Activated CD4-positive, alpha-beta T cell treated with anti-CD3 and anti-CD28 coated beads, Interleukin-2, amount 50 U/mL, for 48 hours (primary cell): ENCODE measurements around the gene MECP2.
A peak's percentile ranks its signal among the peaks of the same experiment; 100 is the strongest.
"Not testable (repeated sequence)": the region's sequence is repeated elsewhere in the genome, so short reads cannot be mapped to it uniquely, and the experiment has no call there.

Experiments used
- DNase-seq, 2 experiments: peaks; one replicate each; pipeline ENCODE4 v3.0.0-alpha.2; 2020

Gene MECP2

GRCh38 chrX:154097589-154098541, at the start of gene MECP2:
TSS of gene MECP2 (minus strand) at chrX:154097717.
- DNase-seq, result peak; percentile 86 to 92

- DNase-seq, result not testable (repeated sequence)
These were observed 46.5 kb upstream of the MECP2 start, which contains the start of gene OPN1LW for GRCh38 chrX:154144010-154144409. TSS of gene OPN1LW (plus strand) at chrX:154144243. CDS start at chrX:154144284, 41 bp downstream.

GRCh38 chrX:154142950-154143745, 45.6 kb upstream of the MECP2 start:
- no peak for DNase-seq

- DNase-seq, result no peak
These were observed 44.9 kb upstream of the MECP2 start for GRCh38 chrX:154142386-154142785.

- no peak for DNase-seq
These were observed 43.2 kb upstream of the MECP2 start for GRCh38 chrX:154140742-154141141.

GRCh38 chrX:154140206-154140605, 42.7 kb upstream of the MECP2 start:
- no peak for DNase-seq

DNA sequence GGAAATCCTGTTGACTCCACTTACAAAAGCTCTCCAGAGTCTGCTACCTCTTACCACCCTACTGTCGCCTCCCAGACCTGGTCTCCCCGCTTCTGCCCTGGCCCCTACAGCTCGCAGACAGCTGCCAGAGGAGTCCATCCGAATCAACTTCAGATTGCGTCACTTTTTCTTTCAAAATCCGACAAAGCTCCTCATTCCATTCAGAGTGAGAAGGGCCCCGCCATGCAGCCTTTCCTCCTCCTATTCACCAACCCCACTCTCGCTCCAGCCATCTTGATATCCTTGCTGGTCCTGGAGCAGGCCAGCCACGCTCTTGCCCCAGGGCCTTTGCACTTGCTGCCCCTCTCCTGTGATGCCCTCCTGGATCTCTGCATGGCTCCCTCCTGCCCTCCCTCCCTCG, 41.3 kb upstream of the MECP2 start:
- no peak for DNase-seq

DNA sequence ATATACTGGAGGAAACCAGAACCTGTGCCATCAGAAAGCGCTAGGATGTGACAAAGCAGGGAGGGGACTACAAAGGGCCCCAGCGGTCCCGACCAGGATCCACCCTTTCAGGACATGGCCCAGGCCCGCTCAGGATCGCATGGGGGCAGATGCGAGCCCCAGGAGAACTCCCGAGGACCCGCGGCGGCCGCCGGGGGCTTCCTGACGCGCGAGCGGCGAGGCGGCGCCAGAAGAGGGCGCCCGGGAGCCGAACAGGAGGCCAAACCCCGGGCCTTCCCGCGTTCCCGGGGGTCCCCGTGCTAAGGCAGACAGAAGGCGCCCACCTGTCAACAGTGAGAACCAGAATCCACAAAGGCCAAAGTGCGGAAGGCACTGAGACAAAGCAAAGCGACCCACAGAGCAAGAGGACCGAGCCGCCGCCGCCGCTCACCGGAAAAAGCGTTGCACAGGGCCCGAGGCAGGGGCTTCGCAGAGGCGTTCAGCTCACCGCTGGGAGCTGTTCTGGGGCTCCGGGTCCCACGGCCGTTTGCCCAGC, 39.2 kb upstream of the MECP2 start:
- DNase-seq, result peak; percentile 65 to 73

GRCh38 chrX:154135458-154136229, 38.1 kb upstream of the MECP2 start:
- DNase-seq, result peak; percentile 11 to 30

DNA sequence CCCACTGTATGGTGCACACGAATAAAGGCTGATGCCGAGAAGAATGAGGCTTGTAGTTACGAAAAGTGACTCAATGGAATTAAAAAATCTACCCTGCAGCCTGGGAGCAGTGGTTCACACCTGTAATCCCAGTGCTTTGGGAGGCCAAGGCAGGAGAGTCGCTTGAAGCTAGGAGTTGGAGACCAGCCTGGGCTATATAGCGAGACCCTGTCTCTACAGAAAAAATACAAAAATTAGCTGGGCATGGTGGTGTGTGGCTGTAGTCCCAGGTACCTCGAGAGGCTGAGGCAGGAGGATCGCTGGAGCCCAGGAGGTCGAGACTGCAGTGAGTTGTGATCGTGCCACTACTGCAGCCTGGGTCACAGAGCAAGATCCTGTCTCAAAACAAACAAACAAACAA, 34.8 kb upstream of the MECP2 start:
- no peak for DNase-seq

- DNase-seq, result no peak
These were observed 34.4 kb upstream of the MECP2 start for GRCh38 chrX:154131955-154132354.

DNA sequence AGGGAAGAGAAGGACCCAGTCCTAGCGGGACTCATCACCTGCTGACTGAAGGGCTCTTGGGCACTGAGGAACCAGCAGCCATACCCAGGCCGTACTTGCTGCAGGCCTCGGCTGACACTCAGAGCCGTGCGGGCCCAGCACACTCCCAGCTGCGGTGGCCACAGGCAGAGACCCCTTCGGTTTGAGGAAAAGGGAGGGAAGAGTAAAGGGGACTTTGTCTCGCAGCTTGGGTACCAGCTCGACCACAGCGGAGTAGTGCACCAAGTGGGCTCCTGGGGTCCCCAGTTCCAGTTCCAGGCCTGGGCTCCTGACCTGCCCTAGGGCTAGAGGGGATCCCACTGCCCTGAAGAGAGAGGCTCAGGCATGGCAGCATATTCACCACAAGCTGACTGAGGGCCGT, 28.6 kb upstream of the MECP2 start:
- DNase-seq, result no peak

DNA sequence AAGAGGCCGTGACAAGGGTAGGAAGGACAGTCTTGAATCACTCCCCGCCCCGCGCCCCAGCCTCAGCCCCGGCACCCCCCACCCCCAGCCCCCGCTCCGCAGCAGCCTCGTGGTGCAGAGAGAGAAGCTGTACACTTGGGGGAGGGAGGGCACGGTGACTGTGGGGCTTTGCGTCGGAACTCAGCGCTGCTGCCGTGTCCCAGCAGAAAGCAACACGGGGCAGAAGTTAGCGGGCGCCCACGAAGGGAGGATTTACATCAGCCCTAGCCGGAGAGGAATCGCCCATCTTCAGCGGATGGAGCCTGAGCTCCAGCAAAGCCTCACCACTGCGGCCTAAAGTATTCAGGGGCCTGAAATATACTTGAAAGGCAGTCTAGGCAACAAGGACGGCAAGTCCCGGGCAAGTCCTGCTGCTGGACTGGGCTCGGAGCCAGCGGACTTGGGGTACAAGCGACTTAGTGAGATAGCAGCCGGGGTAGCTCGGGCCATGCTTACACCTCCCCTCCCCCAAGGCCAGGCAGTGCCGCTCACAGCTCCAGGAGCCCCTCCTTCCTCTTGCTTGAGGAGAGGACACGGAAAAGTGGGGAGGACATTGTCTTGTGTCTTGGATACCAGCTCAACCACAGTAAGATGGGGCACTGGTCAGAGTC, 28.0 kb upstream of the MECP2 start:
- DNase-seq, result no peak

DNA sequence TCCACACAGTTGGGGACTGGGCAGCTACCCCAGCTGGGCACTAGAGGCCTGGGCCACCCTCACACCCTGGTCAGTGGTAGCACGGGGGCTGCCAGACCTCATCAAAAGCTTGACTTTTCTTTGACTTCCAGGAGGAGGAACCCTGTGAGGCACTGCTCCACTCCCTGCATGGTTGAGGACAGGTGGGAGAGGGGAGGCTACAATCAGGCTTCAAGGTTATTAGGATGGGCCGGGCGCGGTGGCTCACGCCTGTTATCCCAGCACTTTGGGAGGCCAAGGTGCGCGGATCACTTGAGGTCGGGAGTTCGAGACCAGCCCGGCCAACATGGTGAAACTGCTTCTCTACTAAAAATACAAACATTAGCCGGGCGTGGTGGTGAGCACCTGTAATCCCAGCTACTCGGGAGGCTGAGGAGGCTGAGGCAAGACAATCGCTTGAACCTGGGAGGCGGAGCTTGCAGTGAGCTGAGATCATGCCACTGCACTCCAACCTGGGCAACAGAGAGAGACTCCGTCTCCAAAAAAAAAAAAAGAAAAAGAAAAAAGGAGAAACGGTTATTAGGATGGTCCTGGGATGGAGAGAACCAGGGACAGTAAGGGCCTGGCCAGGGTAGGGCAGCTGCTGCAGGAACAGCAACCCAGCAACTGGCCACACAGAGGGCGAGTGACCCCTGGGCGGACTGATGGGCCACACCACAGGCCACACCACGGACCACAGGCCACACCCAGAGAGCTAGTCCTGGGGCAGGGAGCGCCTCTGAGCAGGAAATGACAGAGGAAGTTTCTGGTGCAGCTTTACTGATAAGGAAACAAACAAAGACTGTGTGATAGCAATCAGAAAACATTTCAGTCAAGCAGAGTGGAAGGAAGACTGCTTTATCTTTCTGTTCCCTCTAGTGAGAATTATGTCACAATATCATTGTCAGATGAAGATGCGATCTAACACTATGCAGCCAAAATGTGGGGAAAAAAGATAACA, 26.0 kb upstream of the MECP2 start:
- DNase-seq, result peak in 1 of 2 experiments; percentile 20

DNA sequence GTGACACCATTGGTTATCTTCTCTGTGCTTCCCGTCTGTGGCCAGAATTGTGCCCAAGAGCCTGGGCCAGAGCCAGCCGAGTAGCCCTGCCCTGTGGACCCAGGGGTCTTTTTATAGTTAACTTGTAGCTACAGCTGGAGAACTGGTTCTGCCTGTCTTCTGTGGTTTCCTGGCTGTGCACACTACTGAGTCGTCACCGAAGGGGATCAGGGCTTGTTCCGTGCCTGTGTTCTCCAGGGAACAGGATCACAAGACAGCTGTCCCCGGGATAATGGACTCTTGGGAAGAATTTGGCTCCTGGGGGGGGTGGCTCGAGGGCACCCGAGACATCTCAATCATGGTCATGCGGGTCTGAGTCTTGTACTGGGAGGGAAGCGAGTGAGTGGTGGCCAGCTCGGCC, 24.4 kb upstream of the MECP2 start:
- no peak for DNase-seq

DNA sequence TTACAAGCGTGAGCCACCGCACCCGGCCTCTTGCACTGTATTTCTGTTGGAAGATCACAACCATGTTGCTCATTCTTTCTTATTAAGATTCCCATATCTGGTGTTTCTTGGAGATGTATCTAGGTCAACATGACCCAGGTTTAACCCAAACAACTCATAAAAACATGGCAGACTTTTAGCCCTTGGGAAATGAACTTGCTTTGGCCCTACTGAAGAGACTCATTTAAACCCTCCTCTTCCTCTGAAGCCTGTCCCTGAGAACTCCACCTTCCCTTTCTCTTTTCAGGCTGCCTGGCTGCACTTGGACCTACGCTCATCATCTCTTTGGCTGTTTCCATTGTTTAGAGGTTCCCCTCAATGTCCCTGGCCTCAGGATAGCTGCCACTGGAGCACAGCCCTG, 23.7 kb upstream of the MECP2 start:
- DNase-seq, result no peak

DNA sequence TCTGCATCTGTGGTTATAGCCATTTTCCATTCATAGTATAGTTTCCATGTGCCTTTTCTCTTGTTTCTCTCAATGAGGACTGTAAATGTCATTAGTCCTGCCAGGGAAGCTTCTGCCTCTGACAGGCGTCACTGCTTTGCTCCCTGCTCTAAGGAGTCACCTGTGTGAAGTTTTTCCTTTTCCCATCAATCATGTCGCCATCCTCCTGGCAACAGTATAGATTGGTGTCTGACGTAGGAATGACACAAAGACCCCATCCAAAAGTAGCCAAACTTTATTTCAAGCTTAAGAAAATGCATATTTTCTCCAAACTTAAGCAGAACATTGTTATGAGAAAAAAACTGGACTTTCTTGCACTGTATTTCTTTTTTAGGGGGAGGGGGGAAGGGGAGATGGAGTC, 23.1 kb upstream of the MECP2 start:
- DNase-seq, result no peak

DNA sequence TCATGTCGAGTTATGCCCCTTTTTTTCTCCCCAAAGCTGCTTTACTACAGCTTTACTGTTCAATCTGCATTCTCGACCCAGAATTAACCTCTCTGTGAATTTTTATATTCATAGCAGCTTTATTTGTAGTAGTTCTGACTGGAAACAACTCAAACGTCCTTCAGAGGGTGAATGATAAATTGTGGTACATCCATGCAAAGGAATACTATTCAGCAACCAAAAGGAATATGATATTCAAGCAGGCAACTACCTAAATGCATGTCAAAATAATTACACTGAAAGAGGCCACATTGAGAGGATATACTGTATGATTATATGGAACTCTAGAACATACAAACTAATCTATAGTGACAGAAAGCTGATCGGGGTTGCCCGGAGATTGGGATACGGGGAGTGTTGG, 20.0 kb upstream of the MECP2 start:
- no peak for DNase-seq

- no peak for DNase-seq
These were observed 19.1 kb upstream of the MECP2 start for GRCh38 chrX:154116426-154117211.

GRCh38 chrX:154115750-154116149, 18.2 kb upstream of the MECP2 start:
- no peak for DNase-seq
